AG10803 (cell line): ENCODE results near the gene TNFSF4.

Experiments used
- DNase-seq: peaks from one replicate; pipeline ENCODE4 v3.0.0; 2010; ENCODE audit warnings: low read depth
- H3K4me3 ChIP-seq: 2 replicates; pipeline ENCODE4 v1.5.1; 2011; ENCODE audit warnings: mild to moderate bottlenecking, low read length, control low read depth
- TF ChIP-seq, protein P1 (sequence below): conservative IDR thresholded peaks from 2 replicates; pipeline ENCODE4 v1.5.1; 2011; ENCODE audit warnings: mild to moderate bottlenecking, low read length, control low read depth, inconsistent platforms

Gene TNFSF4, protein sequence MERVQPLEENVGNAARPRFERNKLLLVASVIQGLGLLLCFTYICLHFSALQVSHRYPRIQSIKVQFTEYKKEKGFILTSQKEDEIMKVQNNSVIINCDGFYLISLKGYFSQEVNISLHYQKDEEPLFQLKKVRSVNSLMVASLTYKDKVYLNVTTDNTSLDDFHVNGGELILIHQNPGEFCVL

DNA sequence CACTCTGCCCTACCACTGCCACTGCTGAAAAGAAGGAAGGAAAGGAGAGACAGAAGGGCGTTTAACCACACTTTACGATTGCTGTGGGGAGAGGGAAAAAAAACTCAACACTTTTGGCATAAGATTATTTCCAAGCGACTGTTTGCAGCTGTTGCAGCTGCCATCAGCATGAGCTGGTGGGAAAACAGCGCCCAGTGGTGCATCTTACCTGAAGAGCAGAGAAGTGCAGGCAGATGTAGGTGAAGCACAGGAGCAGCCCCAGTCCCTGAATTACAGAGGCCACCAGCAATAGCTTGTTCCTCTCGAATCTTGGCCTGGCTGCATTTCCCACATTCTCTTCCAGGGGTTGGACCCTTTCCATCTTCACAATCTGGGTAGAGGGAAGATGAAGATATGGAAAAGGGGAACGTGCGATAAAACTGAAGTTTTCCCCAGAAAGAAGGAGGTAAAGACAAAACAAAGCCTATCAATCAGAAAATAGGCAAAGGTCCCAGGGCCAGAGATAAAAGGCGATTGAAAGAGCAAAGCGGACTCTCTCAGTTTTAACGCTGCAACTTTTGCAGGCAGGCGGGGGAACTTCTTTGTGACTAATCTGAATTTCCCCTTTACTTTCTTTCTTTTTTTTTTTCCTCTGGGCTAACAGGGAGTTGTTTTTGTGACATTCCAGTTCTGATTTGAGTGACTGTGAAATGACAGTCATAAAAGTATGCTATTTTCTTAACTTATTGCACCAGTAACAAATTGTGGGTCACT, at the start of gene TNFSF4:
Gene TNFSF4 (minus strand): TSS at position 516 of the 753 bp plus-strand sequence. CDS start 155 bp downstream, at position 361.
- H3K4me3 ChIP-seq = peak within 1 kb of the TSS; percentile 35
- DNase-seq = peak; percentile 42
- TF ChIP-seq, protein P1, sequence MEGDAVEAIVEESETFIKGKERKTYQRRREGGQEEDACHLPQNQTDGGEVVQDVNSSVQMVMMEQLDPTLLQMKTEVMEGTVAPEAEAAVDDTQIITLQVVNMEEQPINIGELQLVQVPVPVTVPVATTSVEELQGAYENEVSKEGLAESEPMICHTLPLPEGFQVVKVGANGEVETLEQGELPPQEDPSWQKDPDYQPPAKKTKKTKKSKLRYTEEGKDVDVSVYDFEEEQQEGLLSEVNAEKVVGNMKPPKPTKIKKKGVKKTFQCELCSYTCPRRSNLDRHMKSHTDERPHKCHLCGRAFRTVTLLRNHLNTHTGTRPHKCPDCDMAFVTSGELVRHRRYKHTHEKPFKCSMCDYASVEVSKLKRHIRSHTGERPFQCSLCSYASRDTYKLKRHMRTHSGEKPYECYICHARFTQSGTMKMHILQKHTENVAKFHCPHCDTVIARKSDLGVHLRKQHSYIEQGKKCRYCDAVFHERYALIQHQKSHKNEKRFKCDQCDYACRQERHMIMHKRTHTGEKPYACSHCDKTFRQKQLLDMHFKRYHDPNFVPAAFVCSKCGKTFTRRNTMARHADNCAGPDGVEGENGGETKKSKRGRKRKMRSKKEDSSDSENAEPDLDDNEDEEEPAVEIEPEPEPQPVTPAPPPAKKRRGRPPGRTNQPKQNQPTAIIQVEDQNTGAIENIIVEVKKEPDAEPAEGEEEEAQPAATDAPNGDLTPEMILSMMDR = no peak

DNA sequence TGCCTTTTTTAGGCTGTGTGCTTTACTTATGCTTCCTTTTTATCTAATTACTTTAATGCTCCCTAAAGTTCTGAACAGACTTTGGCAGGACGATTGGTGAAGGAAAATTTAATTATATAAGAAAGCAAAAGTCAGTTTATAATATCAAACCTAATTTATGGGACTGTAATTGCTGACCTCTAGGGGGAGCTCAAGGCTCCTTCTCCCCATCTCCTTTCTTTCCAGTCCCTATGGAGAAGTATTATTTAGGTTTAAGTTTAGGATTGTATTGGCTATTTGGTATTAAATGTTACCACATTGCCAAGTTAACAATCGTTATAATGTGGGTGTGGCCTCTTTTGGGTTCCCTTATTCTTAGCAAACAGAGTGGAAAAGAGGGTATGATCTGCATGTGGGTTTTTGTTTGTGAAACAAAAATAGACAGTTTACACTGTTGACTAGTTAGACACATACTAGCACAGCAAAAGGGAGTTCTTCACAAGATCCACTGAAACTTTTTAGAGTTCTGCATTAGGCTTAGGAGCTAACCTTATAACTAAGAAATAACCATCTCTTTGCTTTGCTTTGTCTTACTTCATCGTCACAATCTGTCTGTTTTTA, 48.2 kb upstream of the TNFSF4 start:
- DNase-seq = peak; percentile 42
- TF ChIP-seq, protein P1 = peak; percentile 81
- H3K4me3 ChIP-seq = no peak overlapping the region

DNA sequence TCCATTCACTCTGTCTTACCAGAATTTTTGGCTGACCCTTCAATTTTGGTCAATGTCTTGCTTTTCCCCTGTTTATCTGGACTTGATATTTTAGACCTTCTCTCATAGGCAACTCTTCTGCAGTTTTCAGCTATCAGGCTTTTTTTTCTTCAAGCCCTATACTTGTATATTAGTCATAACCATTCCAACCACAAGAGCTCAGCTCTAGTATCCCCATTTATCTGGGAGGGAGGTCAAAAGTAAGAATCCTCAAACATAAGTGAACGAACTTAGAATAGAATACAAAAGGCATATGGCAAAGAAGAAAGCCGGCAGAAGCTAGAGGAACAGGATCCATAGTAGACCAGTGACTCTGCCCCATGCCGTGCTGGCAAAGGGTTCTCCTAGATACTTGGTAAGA, 45.9 kb upstream of the TNFSF4 start:
- TF ChIP-seq, protein P1 = no peak
- DNase-seq = no peak
- H3K4me3 ChIP-seq = no peak overlapping the region

DNA sequence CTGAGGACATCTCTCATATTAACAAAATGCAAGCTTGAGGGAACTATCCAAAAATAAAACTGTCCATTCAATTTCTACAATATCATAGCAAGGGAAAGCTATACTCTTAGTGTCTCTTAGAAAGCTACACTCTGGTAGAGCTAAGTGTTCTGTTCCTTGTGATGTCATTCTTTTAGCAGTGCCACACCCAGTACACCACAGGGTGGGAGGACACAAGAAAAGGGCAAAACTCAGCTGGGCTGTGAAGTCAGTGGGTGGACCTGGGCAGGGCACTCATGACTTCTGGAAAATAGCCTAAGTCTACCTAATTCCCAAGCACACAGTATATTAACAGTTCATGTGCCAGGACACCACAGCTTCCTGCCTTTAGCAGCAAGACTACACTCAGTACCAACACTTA, 42.2 kb upstream of the TNFSF4 start:
- no peak overlapping the region for H3K4me3 ChIP-seq
- TF ChIP-seq, protein P1 = no peak
- no peak for DNase-seq

DNA sequence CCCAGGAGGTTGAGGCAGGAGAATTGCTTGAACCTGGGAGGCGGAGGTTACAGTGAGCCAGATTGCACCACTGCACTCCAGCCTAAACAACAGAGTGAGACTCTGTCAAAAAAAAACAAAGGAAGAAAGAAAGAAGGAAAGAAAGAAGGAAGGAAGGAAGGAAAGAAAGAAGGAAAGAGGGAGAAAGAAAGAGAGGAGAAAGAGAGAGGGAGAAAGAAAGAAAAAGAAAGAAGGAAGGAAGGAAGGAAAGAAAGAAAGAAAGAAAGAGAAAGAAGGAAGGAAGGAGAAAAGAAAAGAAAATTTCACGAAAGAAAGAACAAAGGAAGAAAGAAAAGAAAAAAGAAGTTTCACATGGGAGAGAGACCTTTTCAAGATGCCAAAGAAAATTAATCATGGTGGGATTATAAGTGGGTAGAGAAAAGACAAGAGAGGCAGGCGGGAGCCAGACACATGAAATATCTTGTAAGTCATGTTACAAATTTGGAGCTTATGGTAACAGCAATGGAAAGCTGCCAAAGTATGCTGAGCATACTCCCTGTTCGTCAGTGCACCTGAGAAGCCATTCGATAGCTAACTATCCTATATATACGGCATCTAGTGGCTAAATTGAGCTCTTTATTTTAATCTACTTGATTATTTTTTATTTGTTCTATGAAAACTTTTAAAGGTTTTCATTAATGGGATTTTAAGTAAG, 41.3 kb upstream of the TNFSF4 start:
- H3K4me3 ChIP-seq = no peak overlapping the region
- no peak for DNase-seq
- TF ChIP-seq, protein P1 = no peak

DNA sequence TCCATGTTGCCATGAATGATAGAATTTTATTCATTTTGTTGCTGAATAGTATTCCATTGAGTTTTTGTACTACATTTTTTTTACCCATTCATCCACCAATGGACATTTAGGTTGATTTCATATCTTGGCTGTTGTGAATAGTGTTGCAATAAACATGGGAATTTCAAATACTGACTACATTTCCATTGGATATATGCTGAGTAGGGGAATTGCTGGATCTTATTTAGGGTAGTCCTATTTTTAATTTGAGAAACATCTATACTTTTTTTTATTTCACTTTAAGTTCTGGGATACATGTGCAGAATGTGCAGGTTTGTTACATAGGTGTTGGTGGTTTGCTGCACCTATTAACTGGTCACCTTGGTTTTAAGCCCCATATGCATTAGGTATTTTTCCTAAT, 38.8 kb upstream of the TNFSF4 start:
- TF ChIP-seq, protein P1 = no peak

More for the DNA sequence above, 38.8 kb upstream of the TNFSF4 start:
- H3K4me3 ChIP-seq = no peak overlapping the region
- no peak for DNase-seq
